NCI-H128 (cell line): ENCODE results near the gene OR6C70.

Source experiments
- DNase-seq: peaks from one replicate; lab custom pipeline; 2025; ENCODE audit not compliant: unreplicated experiment; lab: John Stamatoyannopoulos, UW

The OR6C70 gene

DNA sequence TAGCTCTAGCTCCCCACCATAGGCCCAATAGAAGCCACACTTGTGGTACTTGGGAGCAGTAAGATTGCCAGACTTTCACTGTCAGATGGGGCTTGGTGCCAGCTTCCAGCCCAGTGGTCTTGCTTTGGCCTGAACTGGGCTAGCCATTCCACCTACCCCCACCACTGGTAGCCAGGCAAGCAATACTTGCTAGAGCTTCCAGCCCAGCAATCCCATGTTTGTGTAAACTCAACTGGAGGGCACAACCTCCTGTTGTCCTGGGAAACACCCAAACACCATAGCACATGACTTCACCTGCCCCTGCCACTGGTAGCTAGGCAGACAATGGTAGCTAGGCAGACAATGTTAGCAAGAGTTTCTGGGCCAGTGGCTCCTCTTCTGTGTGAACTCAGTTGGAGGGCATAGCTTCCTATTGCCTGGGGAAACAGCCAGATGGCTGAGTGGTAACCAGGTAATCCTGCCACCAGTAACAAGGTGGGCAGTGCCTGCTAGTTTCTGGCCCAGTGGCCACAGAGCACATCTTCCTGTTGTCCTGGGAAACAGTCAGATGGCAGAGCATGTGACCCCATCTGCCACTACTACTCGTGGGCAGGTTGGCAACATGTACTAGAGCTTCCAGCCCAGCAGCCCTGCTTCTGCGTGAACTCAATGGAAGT, 49.5 kb downstream of the OR6C70 start:
- no peak for DNase-seq
